NCI-H1092 treated with DMSO at 0.1 percent for 48 hours (cell line): ENCODE measurements around the gene GALK1.
"Not testable (repeated sequence)": the region's sequence is repeated elsewhere in the genome, so short reads cannot be mapped to it uniquely, and the experiment has no call there.

ENCODE experiments used
- DNase-seq: peaks from one replicate; lab custom pipeline; 2025; lab: John Stamatoyannopoulos, UW

Gene GALK1

GRCh38 chr17:75783803-75784472 is 18.9 kb upstream of the GALK1 start:
- DNase-seq, result no peak

- DNase-seq, result no peak
Measured at GRCh38 chr17:75783069-75783783, 18.2 kb upstream of the GALK1 start.

- no peak for DNase-seq
Measured at GRCh38 chr17:75779987-75780889, 15.2 kb upstream of the GALK1 start.

- peak; percentile 100 for DNase-seq
Measured at GRCh38 chr17:75779250-75779986, 14.4 kb upstream of the GALK1 start.

GRCh38 chr17:75778861-75779249 is 13.9 kb upstream of the GALK1 start:
- DNase-seq, result peak; percentile 32

- not testable (repeated sequence) for DNase-seq
Measured at GRCh38 chr17:75778066-75778860, 13.3 kb upstream of the GALK1 start.

- DNase-seq, result no peak
Measured at GRCh38 chr17:75777296-75777922, 12.4 kb upstream of the GALK1 start.

GRCh38 chr17:75776386-75777295 is 11.6 kb upstream of the GALK1 start:
- DNase-seq, result no peak

GRCh38 chr17:75774991-75775668 is 10.1 kb upstream of the GALK1 start:
- DNase-seq, result no peak

GRCh38 chr17:75774471-75774990 is 9.5 kb upstream of the GALK1 start:
- DNase-seq, result no peak

- DNase-seq, result no peak
Measured at GRCh38 chr17:75773808-75774470, 8.9 kb upstream of the GALK1 start.

- DNase-seq, result no peak
Measured at GRCh38 chr17:75773121-75773807, 8.3 kb upstream of the GALK1 start.

GRCh38 chr17:75771334-75772281 is 6.6 kb upstream of the GALK1 start:
- DNase-seq, result no peak

GRCh38 chr17:75769536-75769935 is 4.5 kb upstream of the GALK1 start:
- no peak for DNase-seq

- DNase-seq, result no peak
Measured at GRCh38 chr17:75767881-75768280, 2.9 kb upstream of the GALK1 start.

- no peak for DNase-seq
Measured at GRCh38 chr17:75765981-75766380, 989 bp upstream of the GALK1 start.

- no peak for DNase-seq
Measured at GRCh38 chr17:75764417-75764710, 628 bp downstream of the GALK1 start.
